Nephron (organoid): Measurements from ENCODE around the gene IBA57.

Experiments
- H3K27ac Mint-ChIP-seq, 3 experiments: 2 replicates each; pipeline ENCODE4 v1.8.0; 2020; ENCODE audit warnings: mixed read lengths in 3 of 3, mild to moderate bottlenecking in 2 of 3, moderate library complexity in 1 of 3
- H3K27me3 Mint-ChIP-seq: 2 replicates; pipeline ENCODE4 v1.8.0; 2021; ENCODE audit warnings: low read depth, mild to moderate bottlenecking, moderate library complexity, mixed read lengths
- H3K36me3 Mint-ChIP-seq: 2 replicates; pipeline ENCODE4 v1.8.0; 2020; ENCODE audit warnings: low read depth, mixed read lengths
- H3K4me1 Mint-ChIP-seq: 2 replicates; pipeline ENCODE4 v1.8.0; 2020; ENCODE audit warnings: mixed read lengths
- H3K4me3 Mint-ChIP-seq, 3 experiments: 2 replicates each; pipeline ENCODE4 v1.8.0; 2020; ENCODE audit warnings: mild to moderate bottlenecking in 3 of 3, mixed read lengths in 3 of 3, moderate library complexity in 2 of 3
- H3K9me3 Mint-ChIP-seq: 2 replicates; pipeline ENCODE4 v1.8.0; 2020; ENCODE audit warnings: mixed read lengths
- TF ChIP-seq, protein P1 (sequence below), 3 experiments: fragments of 200-600 bp; sonication (generic); IDR thresholded peaks; one replicate each; pipeline ENCODE4 v1.5.0; 2021; ENCODE audit warnings: antibody characterized with exemption in 3 of 3; ENCODE audit not compliant: unreplicated experiment in 3 of 3

Gene IBA57

DNA sequence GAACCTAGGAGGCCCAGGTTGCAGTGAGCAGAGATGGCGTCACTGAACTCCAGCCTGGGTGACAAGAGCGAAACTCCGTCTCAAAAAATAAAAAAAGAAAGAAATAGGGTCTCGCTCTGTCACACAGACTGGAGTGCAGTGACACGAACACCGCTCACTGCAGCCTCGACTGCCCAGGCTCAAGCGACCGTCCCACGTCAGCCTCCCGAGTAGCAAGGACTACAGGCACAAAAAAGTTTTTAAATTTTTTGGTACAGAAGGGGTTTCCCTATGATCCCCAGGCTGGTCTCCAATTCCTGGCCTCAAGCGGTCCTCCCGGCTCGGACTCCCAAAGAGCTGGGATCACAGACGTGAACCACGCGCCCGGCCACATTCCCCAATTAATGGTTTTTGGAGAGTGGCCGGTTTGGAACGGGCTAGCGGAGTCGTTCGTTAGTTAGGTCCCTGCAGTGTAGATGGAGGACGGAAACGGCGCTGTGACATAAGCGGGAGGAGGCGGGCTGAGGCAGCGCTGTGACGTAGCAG, 26.1 kb upstream of the IBA57 start:
- TF ChIP-seq, protein P1, sequence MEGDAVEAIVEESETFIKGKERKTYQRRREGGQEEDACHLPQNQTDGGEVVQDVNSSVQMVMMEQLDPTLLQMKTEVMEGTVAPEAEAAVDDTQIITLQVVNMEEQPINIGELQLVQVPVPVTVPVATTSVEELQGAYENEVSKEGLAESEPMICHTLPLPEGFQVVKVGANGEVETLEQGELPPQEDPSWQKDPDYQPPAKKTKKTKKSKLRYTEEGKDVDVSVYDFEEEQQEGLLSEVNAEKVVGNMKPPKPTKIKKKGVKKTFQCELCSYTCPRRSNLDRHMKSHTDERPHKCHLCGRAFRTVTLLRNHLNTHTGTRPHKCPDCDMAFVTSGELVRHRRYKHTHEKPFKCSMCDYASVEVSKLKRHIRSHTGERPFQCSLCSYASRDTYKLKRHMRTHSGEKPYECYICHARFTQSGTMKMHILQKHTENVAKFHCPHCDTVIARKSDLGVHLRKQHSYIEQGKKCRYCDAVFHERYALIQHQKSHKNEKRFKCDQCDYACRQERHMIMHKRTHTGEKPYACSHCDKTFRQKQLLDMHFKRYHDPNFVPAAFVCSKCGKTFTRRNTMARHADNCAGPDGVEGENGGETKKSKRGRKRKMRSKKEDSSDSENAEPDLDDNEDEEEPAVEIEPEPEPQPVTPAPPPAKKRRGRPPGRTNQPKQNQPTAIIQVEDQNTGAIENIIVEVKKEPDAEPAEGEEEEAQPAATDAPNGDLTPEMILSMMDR (IDR thresholded peaks at IDR 0.05; ENCODE audit: unreplicated experiment in 3 of 3): no peak
- Mint-ChIP-seq H3K9me3 (no peaks in the 10 kb centered on the region), H3K27me3 (peaks cover 31% of the 10 kb centered on the region), H3K4me1 (peaks cover 24% of the 10 kb centered on the region), H3K27ac (peak overlapping the region; percentile 82 to 93 (median 93)), H3K36me3 (no peaks in the 10 kb centered on the region), H3K4me3 (peak overlapping the region; percentile 89 to 94 (median 91))

DNA sequence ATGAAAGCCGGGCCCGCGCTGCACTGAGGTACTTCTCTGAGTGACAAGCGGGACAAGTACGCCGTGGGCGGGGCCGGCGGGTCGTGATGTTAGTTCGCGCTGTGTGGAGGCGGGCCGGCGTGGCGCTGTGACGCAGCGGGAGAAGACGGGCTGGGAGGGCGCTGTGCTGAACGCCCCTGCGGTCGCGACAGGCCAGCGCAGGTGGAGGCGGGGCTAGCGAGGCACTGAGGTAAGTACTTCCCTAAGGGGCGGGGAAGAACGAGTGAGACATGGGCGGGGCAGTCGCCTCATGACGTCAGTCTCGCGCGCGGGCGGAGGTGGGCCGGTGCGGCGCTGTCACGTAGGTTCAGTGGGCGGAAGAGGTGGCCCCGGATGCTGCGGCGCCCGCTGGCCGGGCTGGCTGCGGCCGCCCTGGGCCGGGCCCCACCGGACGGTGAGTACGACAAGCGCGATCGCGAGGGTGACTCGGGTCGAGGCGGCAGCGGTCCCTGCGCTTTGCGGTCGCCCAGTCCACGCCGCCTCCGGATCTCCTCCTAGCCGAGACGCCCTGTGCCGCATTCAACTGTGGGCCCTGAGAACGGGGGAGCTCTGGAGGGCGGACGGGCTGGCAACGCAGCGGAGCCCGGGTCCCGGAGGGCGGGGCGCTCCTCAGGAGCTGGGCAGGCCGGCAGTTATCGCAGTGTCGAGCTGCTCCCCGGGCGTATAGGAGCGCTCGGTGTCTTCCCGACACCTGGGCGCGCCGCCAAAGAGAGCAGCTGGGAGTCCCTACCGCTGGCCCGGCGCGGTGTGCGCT, 25.5 kb upstream of the IBA57 start, which contains the start of gene GUK1:
Gene GUK1 (plus strand): TSS at position 349 of the 793 bp plus-strand sequence. CDS start 24 bp downstream, at position 373.
- H3K4me1 Mint-ChIP-seq: peaks cover 24% of the 10 kb centered on the region
- TF ChIP-seq, protein P1 (IDR thresholded peaks at IDR 0.05; ENCODE audit: unreplicated experiment in 3 of 3): peak in 2 of 3 experiments; percentile 40
- H3K4me3 Mint-ChIP-seq: peak within 1 kb of the TSS; percentile 89 to 94 (median 91)
- H3K36me3 Mint-ChIP-seq: no peaks in the 10 kb centered on the region
- H3K27me3 Mint-ChIP-seq: peaks cover 24% of the 10 kb centered on the region
- no peaks in the 10 kb centered on the region for H3K9me3 Mint-ChIP-seq
- H3K27ac Mint-ChIP-seq: peak within 1 kb of the TSS; percentile 82 to 93 (median 93)

DNA sequence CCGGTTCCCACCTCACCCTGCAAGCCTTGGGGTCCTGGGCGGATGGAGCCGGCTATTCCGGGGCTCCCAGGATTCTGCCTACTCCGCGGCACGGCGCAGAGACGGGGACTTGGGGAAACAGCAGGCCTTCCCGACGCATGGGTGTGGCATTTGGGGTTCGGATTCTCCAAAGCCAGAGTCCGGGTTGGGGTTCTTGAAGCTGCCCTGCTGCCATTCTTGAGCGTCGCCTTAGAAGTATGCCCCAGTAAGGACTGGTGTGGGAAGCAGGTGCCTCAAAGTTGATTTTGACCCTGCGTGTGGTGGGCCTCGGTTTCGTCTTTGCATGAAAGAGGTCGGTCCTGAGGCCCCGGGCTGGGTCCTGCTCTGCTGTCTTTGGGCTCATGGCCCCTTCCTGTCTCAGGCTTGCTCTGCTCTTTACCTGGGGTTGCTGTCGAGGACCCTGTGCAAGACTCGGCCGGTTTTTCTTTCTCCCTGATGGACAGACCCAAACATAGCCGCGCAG, 24.8 kb upstream of the IBA57 start:
- H3K27me3 Mint-ChIP-seq: peaks cover 18% of the 10 kb centered on the region
- peak overlapping the region; percentile 38 to 65 (median 55) for H3K27ac Mint-ChIP-seq
- H3K4me3 Mint-ChIP-seq: peak overlapping the region; percentile 89 to 94 (median 91)
- peaks cover 24% of the 10 kb centered on the region for H3K4me1 Mint-ChIP-seq
- H3K36me3 Mint-ChIP-seq: no peaks in the 10 kb centered on the region
- no peaks in the 10 kb centered on the region for H3K9me3 Mint-ChIP-seq
- TF ChIP-seq, protein P1 (IDR thresholded peaks at IDR 0.05; ENCODE audit: unreplicated experiment in 3 of 3): no peak

DNA sequence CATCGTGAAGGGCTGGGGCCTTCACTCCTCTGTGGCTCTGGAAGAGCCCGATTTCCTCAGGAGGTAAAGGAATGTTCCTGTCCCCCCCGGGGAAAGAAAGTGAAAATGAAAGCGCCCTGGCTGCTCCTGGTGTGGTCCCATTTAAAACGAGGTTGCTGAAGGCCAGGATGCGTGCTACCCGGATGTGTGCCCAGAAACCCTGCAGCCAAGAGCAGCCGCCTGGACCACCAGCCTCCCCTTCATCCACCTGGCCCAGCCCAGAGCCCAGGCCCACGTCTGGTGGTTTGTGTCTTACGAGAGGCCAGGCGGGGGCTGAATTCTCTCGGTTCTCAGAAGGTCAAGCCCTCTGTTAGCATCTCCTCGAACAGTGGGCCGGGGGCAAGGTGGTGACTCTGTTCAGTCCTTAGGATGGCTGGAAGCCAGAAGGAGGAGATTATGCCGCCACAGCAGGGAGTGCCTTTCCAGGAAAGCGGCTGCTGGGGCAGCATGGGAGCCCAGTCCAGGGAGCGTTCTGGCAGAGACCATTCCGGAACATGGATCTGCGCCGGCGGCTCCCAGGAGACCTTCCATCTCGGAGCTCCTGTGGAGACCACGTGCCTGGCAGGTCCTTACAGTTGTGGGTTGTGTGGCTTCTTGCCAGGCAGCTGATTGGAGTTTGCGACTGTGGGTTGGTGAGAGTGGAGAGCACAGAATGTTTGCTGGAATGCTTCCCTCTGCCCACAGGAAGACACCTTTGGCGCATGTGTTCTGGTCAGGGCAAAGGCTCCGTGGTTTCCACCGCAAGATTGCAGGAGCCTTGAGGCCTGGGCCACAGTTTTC, 24.2 kb upstream of the IBA57 start:
- peaks cover 24% of the 10 kb centered on the region for H3K4me1 Mint-ChIP-seq
- peak overlapping the region; percentile 38 to 65 (median 55) for H3K27ac Mint-ChIP-seq
- H3K4me3 Mint-ChIP-seq: peak overlapping the region; percentile 89 to 94 (median 91)
- no peaks in the 10 kb centered on the region for H3K36me3 Mint-ChIP-seq
- H3K27me3 Mint-ChIP-seq: peaks cover 11% of the 10 kb centered on the region
- H3K9me3 Mint-ChIP-seq: no peaks in the 10 kb centered on the region
- TF ChIP-seq, protein P1 (IDR thresholded peaks at IDR 0.05; ENCODE audit: unreplicated experiment in 3 of 3): no peak

GRCh38 chr1:228142155-228142691, 23.4 kb upstream of the IBA57 start:
- TF ChIP-seq, protein P1 (IDR thresholded peaks at IDR 0.05; ENCODE audit: unreplicated experiment in 3 of 3): no peak
- H3K27me3 Mint-ChIP-seq: peaks cover 6% of the 10 kb centered on the region
- peak overlapping the region; percentile 89 to 94 (median 91) for H3K4me3 Mint-ChIP-seq
- H3K9me3 Mint-ChIP-seq: no peaks in the 10 kb centered on the region
- peaks cover 24% of the 10 kb centered on the region for H3K4me1 Mint-ChIP-seq
- no peaks in the 10 kb centered on the region for H3K36me3 Mint-ChIP-seq
- H3K27ac Mint-ChIP-seq: no peak overlapping the region
